Measurements from ENCODE around the gene LTB. TPM values are rescaled to one million over a fixed set of nuclear protein-coding genes. Genes with fewer than 3 reads are reported as not detected.

LTB gene
- polyA plus RNA-seq, 1 donor from 2014 or later, result not detected

GRCh38 chr6:31580807-31581433, 1.3 kb downstream of the LTB start:
- Histone ChIP-seq H3K4me3 (ENCODE audit: low read length) (peak overlapping the region; percentile 67), H3K36me3 (ENCODE audit: insufficient read depth, low read length) (no peaks in the 10 kb centered on the region), H2AFZ (ENCODE audit: low read depth, low read length) (peak overlapping the region; percentile 54), H3K27me3 (ENCODE audit: insufficient read depth, low read depth, low read length) (peaks cover 14% of the 10 kb centered on the region), H3K9ac (ENCODE audit: low read length) (peak overlapping the region; percentile 61), H3K79me2 (replicated peaks; ENCODE audit: insufficient read depth, low read length) (no peaks in the 10 kb centered on the region), H3K9me3 (ENCODE audit: low read length) (no peaks in the 10 kb centered on the region), H3K27ac (ENCODE audit: low read length) (peak overlapping the region; percentile 9), H3K4me2 (ENCODE audit: low read length) (no peak overlapping the region), H4K20me1 (ENCODE audit: insufficient read depth) (no peaks in the 10 kb centered on the region), H3K9me2 (ENCODE audit: insufficient read depth, low read length) (no peaks in the 10 kb centered on the region), H3F3A (ENCODE audit: insufficient read depth, low read length, poor library complexity, severe bottlenecking) (no peaks in the 10 kb centered on the region)
- TF ChIP-seq REST (IDR thresholded peaks at IDR 0.05; ENCODE audit: borderline replicate concordance), result no peak
- TF ChIP-seq RAD21 (conservative IDR thresholded peaks at IDR 0.05), result peak; percentile 69
- peak; percentile 81 for TF ChIP-seq SMC3 (conservative IDR thresholded peaks at IDR 0.05; ENCODE audit: poor library complexity)
- peak; percentile 93 for TF ChIP-seq CTCF (IDR thresholded peaks at IDR 0.05; ENCODE audit: poor library complexity, severe bottlenecking)
- TF ChIP-seq POLR2AphosphoS5 (IDR thresholded peaks at IDR 0.05), result peak; percentile 19

DNA sequence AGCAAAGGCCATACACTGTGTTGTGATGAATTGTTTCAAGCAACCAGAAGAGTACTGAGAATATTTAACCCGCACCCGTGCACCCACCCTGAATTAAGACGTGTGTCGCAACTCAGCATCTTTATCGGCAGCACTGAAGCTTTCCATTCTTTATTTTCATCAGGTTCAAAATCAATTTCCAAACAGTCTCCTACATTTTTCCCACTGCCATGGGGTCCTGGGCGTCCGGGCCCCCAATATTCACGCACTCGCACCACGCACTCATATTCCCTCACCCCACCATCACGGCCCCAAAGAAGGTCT, 1.8 kb downstream of the LTB start:
- Histone ChIP-seq H2AFZ (ENCODE audit: low read depth, low read length) (peak overlapping the region; percentile 54), H3K9me3 (ENCODE audit: low read length) (no peaks in the 10 kb centered on the region), H3K9ac (ENCODE audit: low read length) (peak overlapping the region; percentile 61), H3K27ac (ENCODE audit: low read length) (no peak overlapping the region), H3K9me2 (ENCODE audit: insufficient read depth, low read length) (no peaks in the 10 kb centered on the region), H3K27me3 (ENCODE audit: insufficient read depth, low read depth, low read length) (peaks cover 14% of the 10 kb centered on the region), H4K20me1 (ENCODE audit: insufficient read depth) (no peaks in the 10 kb centered on the region), H3F3A (ENCODE audit: insufficient read depth, low read length, poor library complexity, severe bottlenecking) (no peaks in the 10 kb centered on the region), H3K4me3 (ENCODE audit: low read length) (peak overlapping the region; percentile 67), H3K36me3 (ENCODE audit: insufficient read depth, low read length) (no peaks in the 10 kb centered on the region), H3K4me2 (ENCODE audit: low read length) (no peak overlapping the region), H3K79me2 (replicated peaks; ENCODE audit: insufficient read depth, low read length) (no peaks in the 10 kb centered on the region)
- TF ChIP-seq MXI1 (conservative IDR thresholded peaks at IDR 0.05; ENCODE audit: poor library complexity, severe bottlenecking) (no peak), TAF1 (IDR thresholded peaks at IDR 0.05; ENCODE audit: low read depth) (no peak), REST (IDR thresholded peaks at IDR 0.05; ENCODE audit: borderline replicate concordance) (no peak), CTCF (IDR thresholded peaks at IDR 0.05; ENCODE audit: poor library complexity, severe bottlenecking) (no peak), EP300 (conservative IDR thresholded peaks at IDR 0.05; ENCODE audit: poor library complexity, severe bottlenecking) (no peak), POLR2AphosphoS5 (IDR thresholded peaks at IDR 0.05) (no peak), EZH2 (IDR thresholded peaks at IDR 0.05; ENCODE audit: borderline replicate concordance, insufficient read depth, low read length, poor library complexity, severe bottlenecking) (no peak), SMC3 (conservative IDR thresholded peaks at IDR 0.05; ENCODE audit: poor library complexity) (no peak), RAD21 (conservative IDR thresholded peaks at IDR 0.05) (no peak)
